GM12875 (cell line): ENCODE measurements around the gene QRICH1.

ENCODE experiments used
- H3K4me3 ChIP-seq: one replicate; pipeline ENCODE4 v1.5.1; 2011; ENCODE audit warnings: low read depth, low read length, control low read depth
- TF ChIP-seq, protein P1 (sequence below): IDR thresholded peaks from 2 replicates; pipeline ENCODE4 v1.5.1; 2011; ENCODE audit warnings: low read depth, mild to moderate bottlenecking, control low read depth, inconsistent platforms, low read length, moderate library complexity, borderline replicate concordance; ENCODE audit not compliant: insufficient read depth

QRICH1 gene

DNA sequence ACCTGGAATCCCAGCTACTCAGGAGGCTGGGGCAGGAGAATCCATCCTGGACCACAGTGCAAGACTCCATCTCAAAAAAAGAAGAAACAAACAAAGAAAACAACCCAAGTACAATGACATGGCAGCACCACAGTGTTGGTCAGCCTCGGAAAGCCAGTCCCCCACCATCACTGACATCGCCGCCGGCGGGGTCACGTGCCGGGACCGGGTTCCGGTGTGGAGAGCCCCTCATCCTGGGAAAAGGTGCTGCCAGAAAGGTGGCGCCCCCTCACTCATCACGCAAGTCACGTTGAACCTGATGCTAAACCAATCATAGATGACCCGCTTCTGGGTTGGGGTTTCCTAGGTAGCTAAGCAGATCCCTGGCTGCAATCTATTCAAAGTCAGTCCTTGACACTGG is 17.8 kb downstream of the QRICH1 start:
- H3K4me3 ChIP-seq, result no peak overlapping the region
- TF ChIP-seq, protein P1, sequence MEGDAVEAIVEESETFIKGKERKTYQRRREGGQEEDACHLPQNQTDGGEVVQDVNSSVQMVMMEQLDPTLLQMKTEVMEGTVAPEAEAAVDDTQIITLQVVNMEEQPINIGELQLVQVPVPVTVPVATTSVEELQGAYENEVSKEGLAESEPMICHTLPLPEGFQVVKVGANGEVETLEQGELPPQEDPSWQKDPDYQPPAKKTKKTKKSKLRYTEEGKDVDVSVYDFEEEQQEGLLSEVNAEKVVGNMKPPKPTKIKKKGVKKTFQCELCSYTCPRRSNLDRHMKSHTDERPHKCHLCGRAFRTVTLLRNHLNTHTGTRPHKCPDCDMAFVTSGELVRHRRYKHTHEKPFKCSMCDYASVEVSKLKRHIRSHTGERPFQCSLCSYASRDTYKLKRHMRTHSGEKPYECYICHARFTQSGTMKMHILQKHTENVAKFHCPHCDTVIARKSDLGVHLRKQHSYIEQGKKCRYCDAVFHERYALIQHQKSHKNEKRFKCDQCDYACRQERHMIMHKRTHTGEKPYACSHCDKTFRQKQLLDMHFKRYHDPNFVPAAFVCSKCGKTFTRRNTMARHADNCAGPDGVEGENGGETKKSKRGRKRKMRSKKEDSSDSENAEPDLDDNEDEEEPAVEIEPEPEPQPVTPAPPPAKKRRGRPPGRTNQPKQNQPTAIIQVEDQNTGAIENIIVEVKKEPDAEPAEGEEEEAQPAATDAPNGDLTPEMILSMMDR, result no peak

DNA sequence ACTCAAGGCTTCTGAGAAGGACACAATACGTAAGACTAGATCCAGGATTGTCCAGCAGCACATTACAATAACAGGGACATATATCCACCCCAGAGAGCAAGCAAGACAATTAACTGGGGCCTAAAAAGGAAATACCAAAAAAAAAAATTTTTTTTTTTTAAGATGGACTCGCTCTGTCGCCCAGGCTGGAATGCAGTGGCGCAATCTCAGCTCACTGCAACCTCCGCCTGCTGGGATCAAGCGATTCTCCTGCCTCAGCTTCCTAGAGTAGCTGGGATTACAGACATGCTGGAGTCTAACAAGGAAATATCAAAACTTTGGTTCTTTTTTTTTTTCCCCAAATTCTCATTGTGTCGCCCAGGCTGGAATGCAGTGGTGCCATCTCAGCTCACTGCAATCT is 35.9 kb downstream of the QRICH1 start:
- TF ChIP-seq, protein P1, result no peak
- no peak overlapping the region for H3K4me3 ChIP-seq

DNA sequence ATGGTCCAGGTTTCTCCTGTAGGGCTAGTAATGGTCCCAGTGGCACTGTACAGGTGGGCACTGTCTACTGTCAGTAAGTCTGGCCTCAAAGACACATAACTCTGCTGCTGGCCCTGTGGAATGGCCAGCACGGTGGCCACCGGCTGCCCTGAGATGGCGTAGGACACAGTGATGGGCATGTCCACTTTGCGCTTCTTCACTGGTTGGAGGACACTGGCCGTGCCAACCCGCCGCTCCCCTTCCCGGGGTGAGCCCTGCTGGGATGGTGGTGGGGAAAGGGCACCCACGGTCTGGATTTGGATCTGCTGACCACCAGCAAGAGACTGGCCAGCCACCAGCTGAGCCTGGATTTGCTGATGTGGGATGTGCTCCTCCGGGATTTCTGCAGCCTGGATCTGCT is 36.6 kb downstream of the QRICH1 start:
- TF ChIP-seq, protein P1, result no peak
- no peak overlapping the region for H3K4me3 ChIP-seq

DNA sequence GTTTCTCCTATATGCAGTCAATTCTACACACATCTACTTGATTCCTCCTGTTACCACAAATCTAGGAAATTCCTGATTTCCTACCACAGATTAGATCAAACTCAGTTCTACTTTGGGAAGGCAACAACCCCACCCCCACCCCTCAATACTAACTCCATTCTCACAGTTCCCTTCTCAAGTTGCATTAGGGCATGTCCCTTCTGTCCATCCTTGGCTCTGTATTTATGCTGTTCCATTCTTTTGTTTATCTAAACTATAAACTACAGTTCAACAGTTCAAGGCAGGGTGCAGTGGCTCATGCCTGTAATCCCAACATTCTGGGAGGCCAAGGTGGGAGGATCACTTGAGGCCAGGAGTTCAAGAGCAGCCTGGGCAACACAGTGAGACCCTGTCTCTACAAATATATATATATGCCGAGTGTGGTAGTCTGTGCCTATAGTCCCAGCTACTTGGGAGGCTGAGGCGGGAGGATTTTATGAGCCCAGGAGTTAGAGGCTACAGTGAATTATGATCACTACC is 39.5 kb downstream of the QRICH1 start:
- no peak overlapping the region for H3K4me3 ChIP-seq
- TF ChIP-seq, protein P1, result no peak

DNA sequence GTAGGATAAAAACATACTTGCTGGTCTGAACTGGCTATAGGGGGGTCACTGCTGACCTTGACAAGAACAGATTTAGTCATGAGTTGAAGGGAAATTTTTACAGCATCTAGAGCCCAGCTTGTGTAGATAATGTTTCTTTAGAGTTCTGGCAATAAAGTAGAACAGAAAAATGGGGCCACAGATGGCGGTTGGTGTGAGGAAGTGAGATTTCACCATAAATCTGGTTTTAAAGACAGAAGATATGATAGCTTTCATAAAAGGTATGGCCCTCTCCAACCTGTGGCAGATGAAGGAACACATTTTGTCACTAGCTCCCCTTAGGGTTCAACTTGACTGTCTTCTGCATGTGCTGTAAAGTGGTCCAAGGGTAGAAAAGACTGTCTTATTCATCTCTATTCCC is 40.3 kb downstream of the QRICH1 start:
- TF ChIP-seq, protein P1, result no peak
- no peak overlapping the region for H3K4me3 ChIP-seq

DNA sequence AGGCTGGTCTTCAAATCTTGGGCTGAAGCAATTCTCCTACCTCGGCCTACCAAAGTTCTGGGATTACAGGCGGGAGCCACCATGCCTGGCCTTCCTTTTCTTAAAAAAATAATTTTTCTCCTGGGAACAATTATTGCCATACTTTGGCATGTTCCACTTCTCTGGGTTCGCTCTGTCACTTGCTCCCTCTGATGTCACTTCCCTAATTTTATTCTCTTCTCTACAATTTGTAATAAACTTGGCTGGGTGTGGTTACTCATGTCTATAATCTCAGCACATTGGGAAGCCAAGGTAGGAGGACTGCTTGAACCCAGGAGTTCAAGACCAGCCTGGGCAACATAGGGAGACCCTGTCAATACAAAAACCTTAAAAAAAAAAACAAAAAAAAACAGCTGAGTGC is 58.6 kb downstream of the QRICH1 start:
- TF ChIP-seq, protein P1, result no peak
- no peak overlapping the region for H3K4me3 ChIP-seq

DNA sequence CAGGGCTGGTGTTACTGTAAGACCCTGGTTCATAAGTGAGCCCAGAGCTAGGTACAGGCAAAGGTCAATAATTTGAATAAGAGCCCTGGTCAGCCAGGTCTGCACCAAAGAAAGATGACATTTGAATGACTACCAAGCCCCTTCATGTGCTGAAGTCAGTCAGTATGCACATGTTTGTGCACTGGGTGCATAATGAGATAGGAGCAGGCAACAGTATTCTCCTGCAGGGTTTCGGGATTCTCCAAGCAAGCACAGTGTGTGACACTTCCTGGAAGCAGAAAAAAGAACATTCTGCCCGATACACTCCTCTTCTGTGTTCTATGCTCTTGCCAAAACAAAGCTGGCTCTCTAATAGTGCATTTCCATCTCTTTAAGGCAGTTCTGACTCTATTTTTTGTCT is 59.2 kb downstream of the QRICH1 start:
- TF ChIP-seq, protein P1, result no peak
- H3K4me3 ChIP-seq, result no peak overlapping the region
